HFF-Myc (cell line): ENCODE results near the gene HSCB.

Source experiments
- DNase-seq: peaks from one replicate; pipeline ENCODE4 v3.0.0-alpha.2; 2011; ENCODE audit warnings: low read depth; ENCODE audit errors: extremely low read depth
- H3K4me3 ChIP-seq: replicated peaks from 2 replicates; pipeline ENCODE4 v1.5.1; 2011; ENCODE audit warnings: low read depth, mild to moderate bottlenecking, control low read depth, low read length
- CTCF ChIP-seq: IDR thresholded peaks from 2 replicates; pipeline ENCODE4 v1.5.1; 2012; ENCODE audit warnings: mild to moderate bottlenecking, low read depth, low read length, control low read depth; ENCODE audit errors: missing control alignments

Gene HSCB

GRCh38 chr22:28774378-28774777 is 32.5 kb downstream of the HSCB start:
- 0 out of 2 replicates have a peak overlapping the region, but pooled peaks have one; percentile 3 for H3K4me3 ChIP-seq
- TF ChIP-seq CTCF, result no peak

GRCh38 chr22:28779833-28780232 is 38.0 kb downstream of the HSCB start:
- no peak overlapping the region for H3K4me3 ChIP-seq
- TF ChIP-seq CTCF, result no peak
- DNase-seq, result no peak

More at GRCh38 chr22:28774378-28774777, 32.5 kb downstream of the HSCB start:
- no peak for DNase-seq

- TF ChIP-seq CTCF, result no peak
- no peak for DNase-seq
Measured at GRCh38 chr22:28780296-28780695, 38.5 kb downstream of the HSCB start.

GRCh38 chr22:28783786-28784671 is 42.2 kb downstream of the HSCB start:
- no peak overlapping the region for H3K4me3 ChIP-seq
- no peak for TF ChIP-seq CTCF
- no peak for DNase-seq

More at GRCh38 chr22:28780296-28780695, 38.5 kb downstream of the HSCB start:
- H3K4me3 ChIP-seq, result no peak overlapping the region

- no peak overlapping the region for H3K4me3 ChIP-seq
- no peak for DNase-seq
- no peak for TF ChIP-seq CTCF
Measured at GRCh38 chr22:28788601-28789000, 46.8 kb downstream of the HSCB start.

GRCh38 chr22:28791124-28791523 is 49.3 kb downstream of the HSCB start:
- TF ChIP-seq CTCF, result no peak
- DNase-seq, result no peak
- no peak overlapping the region for H3K4me3 ChIP-seq
